SU-DHL-6 (cell line): Measurements from ENCODE around the gene CA12.
"Not testable (repeated sequence)": the region's sequence is repeated elsewhere in the genome, so short reads cannot be mapped to it uniquely, and the experiment has no call there.

Experiments
- H2AFZ ChIP-seq: fragments of 200-600 bp; sonication (generic); 2 replicates; pipeline ENCODE4 v1.6.1; 2014; ENCODE audit warnings: low read depth, mild to moderate bottlenecking, moderate library complexity, mixed read lengths, antibody characterized with exemption, low read length; ENCODE audit not compliant: severe bottlenecking
- H3F3A ChIP-seq: fragments of 200-600 bp; shearing (Covaris generic); 2 replicates; pipeline ENCODE4 v1.6.0; 2016; ENCODE audit warnings: antibody characterized with exemption, mild to moderate bottlenecking; ENCODE audit not compliant: insufficient read depth
- H3K27ac ChIP-seq: fragments of 200-600 bp; sonication (generic); 2 replicates; pipeline ENCODE4 v1.5.1; 2016; ENCODE audit warnings: low read depth, mild to moderate bottlenecking, low read length, moderate library complexity, mixed read lengths
- H3K27me3 ChIP-seq: fragments of 200-600 bp; sonication (generic), shearing (Covaris generic); 2 replicates; pipeline ENCODE4 v1.6.0; 2014; ENCODE audit warnings: mild to moderate bottlenecking, low read length
- H3K36me3 ChIP-seq: fragments of 200-600 bp; sonication (generic); 2 replicates; pipeline ENCODE4 v1.6.1; 2014; ENCODE audit warnings: mild to moderate bottlenecking, low read length, mixed read lengths
- H3K4me2 ChIP-seq: fragments of 300-600, 200-600 bp; shearing (Covaris generic), sonication (generic); 2 replicates; pipeline ENCODE4 v1.6.0; 2014; ENCODE audit warnings: low read length, low read depth, mild to moderate bottlenecking; ENCODE audit not compliant: poor library complexity, severe bottlenecking
- H3K4me3 ChIP-seq: fragments of 200-600 bp; sonication (generic); 2 replicates; pipeline ENCODE4 v1.5.1; 2014; ENCODE audit warnings: antibody characterized with exemption, low read length, mild to moderate bottlenecking, mixed read lengths; ENCODE audit not compliant: insufficient read depth, poor library complexity, severe bottlenecking
- H3K79me2 ChIP-seq: fragments of 200-600 bp; sonication (generic); 2 replicates; pipeline ENCODE4 v1.6.1; 2014; ENCODE audit warnings: mild to moderate bottlenecking, low read length, moderate library complexity; ENCODE audit not compliant: insufficient read depth
- H3K9ac ChIP-seq: fragments of 200-600 bp; sonication (generic); 2 replicates; pipeline ENCODE4 v1.7.0; 2014; ENCODE audit warnings: mild to moderate bottlenecking, low read length
- H3K9me2 ChIP-seq: fragments of 200-600 bp; sonication (generic); replicated peaks from 2 replicates; pipeline ENCODE4 v1.6.1; 2014; ENCODE audit warnings: low read length; ENCODE audit not compliant: insufficient read depth
- H3K9me3 ChIP-seq: fragments of 200-600 bp; sonication (generic); 2 replicates; pipeline ENCODE4 v1.6.1; 2014; ENCODE audit warnings: low read length, mixed read lengths; ENCODE audit not compliant: insufficient read depth
- H4K20me1 ChIP-seq: fragments of 200-600 bp; sonication (generic); 2 replicates; pipeline ENCODE4 v1.6.1; 2014; ENCODE audit warnings: low read depth, mild to moderate bottlenecking, antibody characterized with exemption, low read length, moderate library complexity, mixed read lengths
- CTCF ChIP-seq: fragments of 200-600 bp; sonication (generic); IDR thresholded peaks from one replicate; pipeline ENCODE4 v1.5.1; 2017; ENCODE audit warnings: antibody characterized with exemption, mild to moderate bottlenecking, low read length, moderate library complexity; ENCODE audit not compliant: insufficient read depth, poor library complexity, severe bottlenecking
- EZH2phosphoT487 ChIP-seq: fragments of 200-600 bp; sonication (generic), shearing (Covaris generic); conservative IDR thresholded peaks from 2 replicates; pipeline ENCODE4 v1.6.1; 2018; ENCODE audit warnings: mild to moderate bottlenecking, antibody characterized with exemption, low read length, moderate library complexity, mixed read lengths

CA12 gene

DNA sequence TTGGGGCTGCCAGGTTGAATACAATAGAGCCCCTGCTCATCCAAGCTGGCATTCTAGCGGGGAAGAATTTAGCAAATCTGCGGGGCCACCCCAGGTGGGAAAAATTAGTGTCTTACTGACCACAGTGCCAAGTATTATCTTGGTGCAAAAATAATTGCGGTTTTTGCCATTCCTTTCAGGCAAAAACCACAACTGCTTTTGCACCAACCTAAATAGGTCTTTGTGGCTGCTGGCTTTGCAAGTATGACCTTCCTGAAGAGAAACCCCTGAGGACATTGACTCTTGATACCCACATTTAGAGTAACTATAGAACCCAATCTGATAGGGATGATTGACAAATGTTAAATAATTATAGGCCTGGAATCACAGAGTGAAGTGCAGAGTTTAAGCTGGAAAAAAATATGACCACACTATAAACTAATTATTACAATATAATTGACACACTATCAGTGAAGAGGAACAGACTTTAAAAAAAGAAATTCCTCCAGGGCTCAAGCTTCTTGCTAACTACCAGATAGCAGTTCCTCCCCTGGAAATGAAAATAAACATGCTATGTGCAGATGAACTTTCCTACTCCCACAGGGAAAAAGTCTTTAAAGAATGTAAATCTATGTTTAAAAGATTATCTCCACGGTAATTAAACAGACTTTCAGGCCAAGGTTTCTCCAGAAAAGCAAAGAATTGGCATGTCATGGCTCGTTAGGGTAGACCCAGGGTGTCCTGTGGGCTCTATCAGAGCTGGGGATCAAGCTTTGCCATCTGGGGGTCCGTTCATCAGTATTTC lies 34.4 kb downstream of the CA12 start:
- Histone ChIP-seq H2AFZ (no peak overlapping the region), H3F3A (no peaks in the 10 kb centered on the region), H3K27me3 (no peaks in the 10 kb centered on the region), H3K4me2 (no peak overlapping the region), H3K4me3 (no peak overlapping the region), H4K20me1 (no peaks in the 10 kb centered on the region), H3K9ac (no peak overlapping the region), H3K27ac (no peak overlapping the region), H3K36me3 (no peaks in the 10 kb centered on the region), H3K9me2 (no peaks in the 10 kb centered on the region), H3K79me2 (no peaks in the 10 kb centered on the region), H3K9me3 (no peaks in the 10 kb centered on the region)
- TF ChIP-seq CTCF: no peak
- TF ChIP-seq EZH2phosphoT487: no peak

- Histone ChIP-seq H3K9ac (no peak overlapping the region), H3K27me3 (no peaks in the 10 kb centered on the region), H3K36me3 (no peaks in the 10 kb centered on the region), H4K20me1 (no peaks in the 10 kb centered on the region), H3K79me2 (no peaks in the 10 kb centered on the region), H3K4me2 (no peak overlapping the region), H3F3A (no peaks in the 10 kb centered on the region), H3K27ac (no peak overlapping the region), H3K9me3 (no peaks in the 10 kb centered on the region), H3K9me2 (no peaks in the 10 kb centered on the region), H2AFZ (no peak overlapping the region), H3K4me3 (no peak overlapping the region)
- TF ChIP-seq EZH2phosphoT487 (no peak), CTCF (no peak)
Measured at GRCh38 chr15:63345391-63345752, 36.3 kb downstream of the CA12 start.

GRCh38 chr15:63344731-63345390 lies 36.8 kb downstream of the CA12 start:
- no peaks in the 10 kb centered on the region for H3K27me3 ChIP-seq
- H3K9ac ChIP-seq: no peak overlapping the region
- H3K4me3 ChIP-seq: no peak overlapping the region
- no peak overlapping the region for H2AFZ ChIP-seq
- no peak overlapping the region for H3K27ac ChIP-seq
- H3K9me2 ChIP-seq: no peaks in the 10 kb centered on the region
- TF ChIP-seq CTCF (no peak), EZH2phosphoT487 (no peak)
- no peak overlapping the region for H3K4me2 ChIP-seq
- H3K79me2 ChIP-seq: no peaks in the 10 kb centered on the region
- H3K36me3 ChIP-seq: no peaks in the 10 kb centered on the region
- no peaks in the 10 kb centered on the region for H3F3A ChIP-seq
- H3K9me3 ChIP-seq: no peaks in the 10 kb centered on the region
- no peaks in the 10 kb centered on the region for H4K20me1 ChIP-seq

DNA sequence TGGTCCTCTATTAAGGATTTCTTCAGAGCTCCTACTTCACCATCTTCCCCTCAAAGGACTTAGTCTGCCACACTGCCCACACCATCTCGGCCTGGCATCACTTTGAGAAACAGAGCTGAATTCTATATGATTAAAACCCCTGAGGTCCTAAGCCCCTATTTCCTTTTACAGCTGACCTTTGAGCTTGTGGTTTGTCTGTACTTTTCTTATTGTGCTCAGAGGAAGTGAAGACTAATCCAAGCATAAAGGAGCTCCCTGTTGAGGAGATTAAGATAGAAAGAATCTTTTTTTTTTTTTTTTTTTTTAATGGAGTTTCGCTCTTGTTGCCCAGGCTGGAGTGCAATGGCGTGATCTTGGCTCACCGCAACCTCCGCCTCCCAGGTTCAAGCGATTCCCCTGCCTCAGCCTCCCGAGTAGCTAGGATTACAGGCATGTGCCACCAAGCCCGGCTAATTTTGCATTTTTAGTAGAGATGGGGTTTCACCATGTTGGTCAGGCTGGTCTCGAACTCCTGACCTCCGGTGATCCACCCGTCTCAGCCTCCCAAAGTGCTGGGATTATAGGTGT lies 38.6 kb downstream of the CA12 start:
- not testable (repeated sequence) for H3K9me2 ChIP-seq, H3K9ac ChIP-seq, H3K4me3 ChIP-seq, H2AFZ ChIP-seq, H3K27me3 ChIP-seq, H3K4me2 ChIP-seq, H4K20me1 ChIP-seq, H3K79me2 ChIP-seq, H3K27ac ChIP-seq, H3K36me3 ChIP-seq, H3F3A ChIP-seq, H3K9me3 ChIP-seq
